Stimulated activated CD8-positive, alpha-beta memory T cell treated with anti-CD3 and anti-CD28 coated beads, Interleukin-4, amount 100 ng/mL, for 24 hours (primary cell): ENCODE data around the gene ETS2.
A peak's percentile ranks its signal among the peaks of the same experiment; 100 is the strongest.

Experiments
- DNase-seq: peaks from one replicate; pipeline ENCODE4 v3.0.0-alpha.2; 2020; ENCODE audit warnings: low read depth

The ETS2 gene

GRCh38 chr21:38805328-38806152 lies at the start of gene ETS2:
ETS2 (plus strand) TSS chr21:38805929; CDS start chr21:38810035, 4,106 bp downstream.
- peak; percentile 72 for DNase-seq

GRCh38 chr21:38756746-38757145 lies 49.0 kb upstream of the ETS2 start:
- no peak for DNase-seq

GRCh38 chr21:38758501-38759214 lies 47.1 kb upstream of the ETS2 start:
- no peak for DNase-seq

GRCh38 chr21:38759413-38759812 lies 46.3 kb upstream of the ETS2 start:
- DNase-seq: no peak

GRCh38 chr21:38760017-38760761 lies 45.5 kb upstream of the ETS2 start:
- DNase-seq: no peak

GRCh38 chr21:38760762-38761155 lies 45.0 kb upstream of the ETS2 start:
- no peak for DNase-seq

- no peak for DNase-seq
These were observed 44.2 kb upstream of the ETS2 start for GRCh38 chr21:38761531-38761930.

GRCh38 chr21:38765056-38765455 lies 40.7 kb upstream of the ETS2 start:
- DNase-seq: no peak

- peak; percentile 36 for DNase-seq
These were observed 38.6 kb upstream of the ETS2 start for GRCh38 chr21:38766987-38767722.

- peak; percentile 55 for DNase-seq
These were observed 37.2 kb upstream of the ETS2 start for GRCh38 chr21:38768471-38769063.

- no peak for DNase-seq
These were observed 36.4 kb upstream of the ETS2 start for GRCh38 chr21:38769191-38769780.

- DNase-seq: no peak
These were observed 35.1 kb upstream of the ETS2 start for GRCh38 chr21:38770660-38771059.

- no peak for DNase-seq
These were observed 34.2 kb upstream of the ETS2 start for GRCh38 chr21:38771536-38771935.

- no peak for DNase-seq
These were observed 33.1 kb upstream of the ETS2 start for GRCh38 chr21:38772646-38773045.

- no peak for DNase-seq
These were observed 32.3 kb upstream of the ETS2 start for GRCh38 chr21:38773099-38774061.

- DNase-seq: no peak
These were observed 31.6 kb upstream of the ETS2 start for GRCh38 chr21:38774152-38774551.

GRCh38 chr21:38774586-38775285 lies 31.0 kb upstream of the ETS2 start:
- no peak for DNase-seq

GRCh38 chr21:38775733-38776132 lies 30.0 kb upstream of the ETS2 start:
- no peak for DNase-seq

GRCh38 chr21:38777015-38777414 lies 28.7 kb upstream of the ETS2 start:
- no peak for DNase-seq
